ENCODE results near the gene TMEM131L.

TMEM131L gene

GRCh38 chr4:153472122-153473037 lies 6.2 kb downstream of the TMEM131L start:
- DNase-seq (ENCODE audit: low read depth, low spot score): no peak

DNA sequence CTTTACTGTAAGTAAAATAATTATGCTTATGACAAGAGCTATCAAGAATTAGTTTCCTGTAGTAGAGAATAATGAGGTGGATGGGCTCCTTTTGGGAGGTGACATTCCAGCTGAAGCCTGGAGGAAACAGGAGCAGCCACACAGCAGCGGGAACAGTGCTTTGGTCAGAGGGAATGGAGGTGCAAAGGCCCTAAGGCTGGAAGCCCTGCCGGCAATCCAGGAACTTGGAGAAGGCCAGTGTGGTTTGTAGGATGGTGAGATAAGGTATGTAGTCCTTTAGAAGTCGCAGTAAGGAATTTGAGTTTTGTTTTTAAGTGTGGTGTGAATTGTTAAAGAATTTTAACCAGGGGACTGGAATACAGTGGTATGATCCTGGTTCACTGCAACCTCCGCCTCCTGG lies 8.1 kb downstream of the TMEM131L start:
- DNase-seq (ENCODE audit: low read depth, low spot score): no peak

GRCh38 chr4:153476829-153477574 lies 10.8 kb downstream of the TMEM131L start:
- DNase-seq (ENCODE audit: low read depth, low spot score): no peak

GRCh38 chr4:153479101-153479500 lies 12.9 kb downstream of the TMEM131L start:
- DNase-seq (ENCODE audit: low read depth, low spot score): no peak

- DNase-seq (ENCODE audit: low read depth, low spot score): no peak
These were observed 14.5 kb downstream of the TMEM131L start for GRCh38 chr4:153480704-153481103.

GRCh38 chr4:153481478-153481877 lies 15.3 kb downstream of the TMEM131L start:
- no peak for DNase-seq (ENCODE audit: low read depth, low spot score)

DNA sequence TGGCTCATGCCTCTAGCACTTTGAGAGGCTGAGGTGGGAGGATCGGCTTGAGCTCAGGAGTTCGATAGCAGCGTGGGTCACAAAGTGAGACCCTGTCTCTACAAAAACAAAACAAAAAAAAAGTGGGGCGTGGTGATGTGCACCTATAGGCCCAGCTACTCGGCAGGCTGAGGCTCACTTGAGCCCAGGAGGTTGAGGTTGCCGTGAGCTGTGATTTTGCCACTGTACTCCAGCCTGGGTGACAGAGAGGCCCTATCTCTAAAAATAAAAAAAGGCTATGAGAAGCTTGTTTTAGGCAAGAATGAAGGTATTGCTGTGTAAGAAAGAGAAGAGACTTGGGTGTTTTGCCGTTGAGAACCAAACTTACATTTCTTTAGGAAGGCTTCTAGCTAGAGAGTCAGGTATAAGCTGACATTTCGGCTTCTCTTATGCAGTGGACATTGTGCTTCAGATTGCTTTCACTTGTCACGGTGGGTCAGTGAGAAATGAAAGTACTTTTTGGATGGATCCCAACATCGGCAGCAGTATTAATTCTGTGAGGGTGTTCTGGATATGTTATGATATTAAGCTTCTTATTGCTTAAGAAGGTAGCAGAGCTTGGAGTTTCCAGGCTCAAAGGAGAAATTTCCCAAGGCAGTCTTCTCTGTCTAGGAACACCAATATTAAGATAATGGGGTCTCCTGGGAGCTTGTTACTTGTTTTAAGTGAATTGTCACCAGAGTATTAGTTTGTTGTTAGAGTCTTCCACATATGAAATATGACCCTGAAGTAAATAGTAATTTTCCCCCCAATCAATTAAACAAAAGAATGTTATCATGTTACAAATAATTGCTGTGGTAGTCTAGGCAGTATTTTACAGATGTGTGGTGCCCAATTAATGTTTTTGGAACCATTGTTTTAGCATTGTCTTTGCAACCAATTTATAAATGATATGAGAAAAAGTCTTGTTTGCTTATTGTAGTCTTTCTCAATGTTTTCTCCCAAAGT lies 17.6 kb downstream of the TMEM131L start:
- no peak for DNase-seq (ENCODE audit: low read depth, low spot score)

DNA sequence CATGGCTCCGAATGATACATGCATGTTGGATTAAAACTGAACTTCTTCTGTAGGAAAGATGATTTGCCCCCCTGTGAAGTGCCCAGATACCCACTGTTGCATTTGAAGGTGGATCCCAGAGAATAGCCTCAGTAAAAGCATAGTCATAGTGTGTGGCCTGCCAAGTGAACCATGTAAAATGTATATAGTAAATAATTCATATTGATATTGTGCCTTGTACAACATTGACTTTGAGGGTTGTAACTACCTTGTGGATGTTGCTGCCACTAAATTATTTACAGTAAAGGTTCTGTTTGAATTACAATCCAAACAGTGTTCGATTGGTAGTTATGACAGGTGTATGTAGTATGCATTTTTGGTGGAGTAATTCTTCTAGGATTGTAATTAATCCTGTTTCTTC lies 19.2 kb downstream of the TMEM131L start:
- no peak for DNase-seq (ENCODE audit: low read depth, low spot score)

DNA sequence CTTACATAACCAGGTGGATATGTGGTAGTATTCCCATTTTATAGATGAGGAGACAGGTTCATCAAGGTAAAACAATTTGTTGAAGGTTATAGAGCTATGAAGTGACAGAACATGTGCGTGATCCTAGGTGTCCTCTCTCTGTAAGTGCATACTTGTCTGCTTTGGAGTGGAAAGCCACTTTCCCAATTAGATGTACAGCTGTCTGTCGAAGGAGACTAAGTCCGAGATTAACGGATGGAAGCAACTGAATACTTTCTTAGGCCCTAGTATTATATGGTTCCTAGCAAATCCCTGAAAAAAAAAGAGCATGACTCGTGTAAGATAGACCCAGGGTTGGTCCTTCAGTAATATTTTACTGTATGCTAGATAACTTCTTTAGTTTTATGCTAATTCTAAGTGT lies 19.7 kb downstream of the TMEM131L start:
- no peak for DNase-seq (ENCODE audit: low read depth, low spot score)

GRCh38 chr4:153486281-153487151 lies 20.4 kb downstream of the TMEM131L start:
- no peak for DNase-seq (ENCODE audit: low read depth, low spot score)

DNA sequence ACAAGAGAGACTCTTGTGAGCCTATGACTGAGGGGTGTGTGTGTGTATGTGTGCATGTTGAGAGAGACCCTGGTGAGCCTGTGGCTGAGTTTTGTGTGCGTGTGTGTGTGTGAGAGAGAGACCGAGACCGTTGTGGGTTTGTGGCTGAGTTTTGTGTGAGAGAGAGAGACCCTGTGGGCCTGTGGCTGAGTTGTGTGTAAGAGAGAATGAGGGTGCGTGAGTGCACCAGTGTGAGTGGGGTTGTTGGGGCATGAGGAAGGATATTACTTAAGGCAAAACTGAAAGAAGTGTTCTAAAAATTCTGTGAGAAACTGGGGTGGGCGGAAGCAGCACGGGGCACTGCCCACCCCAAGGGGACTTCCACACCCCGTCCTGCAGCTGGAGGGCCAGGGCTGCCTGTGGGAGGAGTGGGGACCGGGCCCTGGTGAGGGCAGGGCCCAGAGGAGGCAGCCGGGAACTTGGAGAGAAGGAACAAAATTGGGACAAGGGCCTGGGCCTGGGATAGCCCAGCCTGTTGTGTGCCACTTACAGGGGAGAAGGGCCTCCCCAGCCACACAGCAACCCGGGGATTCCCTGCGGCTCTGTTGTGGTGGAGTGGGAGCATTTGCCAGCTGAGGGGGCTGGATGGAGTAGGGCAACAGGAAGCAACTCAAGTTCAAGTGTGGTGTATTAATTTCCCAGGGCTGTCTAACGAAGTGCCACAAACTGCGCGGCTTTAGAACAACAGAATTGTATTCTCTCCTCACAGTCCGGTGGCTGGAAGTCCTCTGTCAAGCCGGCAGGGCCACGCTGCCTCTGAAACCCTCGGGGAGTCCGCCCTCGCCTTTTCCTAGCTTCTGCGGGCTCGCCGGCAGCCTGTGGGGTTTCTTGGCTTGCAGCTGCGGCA lies 22.1 kb downstream of the TMEM131L start:
- peak; percentile 63 for DNase-seq (ENCODE audit: low read depth, low spot score)

- no peak for DNase-seq (ENCODE audit: low read depth, low spot score)
These were observed 23.8 kb downstream of the TMEM131L start for GRCh38 chr4:153489856-153490558.

DNA sequence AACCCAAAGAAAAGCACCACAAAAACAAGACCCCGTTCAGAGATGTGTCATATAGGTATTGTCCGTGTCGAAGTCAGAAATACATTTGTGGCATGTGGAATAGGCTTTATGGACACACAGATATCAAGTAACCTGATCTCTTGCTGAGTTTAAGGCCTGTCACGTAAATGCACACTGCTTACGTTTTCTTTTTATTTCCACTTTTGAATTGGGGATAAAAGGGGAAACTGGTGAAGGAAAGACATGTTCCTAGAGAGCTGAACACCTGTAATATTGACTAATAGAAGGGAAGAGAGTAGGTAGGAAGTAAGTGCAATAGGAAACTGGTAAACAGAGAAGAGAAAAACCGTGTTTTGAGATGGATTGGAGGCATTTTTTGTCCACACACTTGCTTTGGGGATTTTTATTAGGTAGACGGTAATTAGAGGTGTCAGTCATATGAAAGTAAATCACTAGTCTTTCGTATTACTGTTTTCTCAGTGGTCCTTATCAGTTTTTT lies 24.9 kb downstream of the TMEM131L start:
- no peak for DNase-seq (ENCODE audit: low read depth, low spot score)

- no peak for DNase-seq (ENCODE audit: low read depth, low spot score)
These were observed 28.4 kb downstream of the TMEM131L start for GRCh38 chr4:153494562-153494961.

DNA sequence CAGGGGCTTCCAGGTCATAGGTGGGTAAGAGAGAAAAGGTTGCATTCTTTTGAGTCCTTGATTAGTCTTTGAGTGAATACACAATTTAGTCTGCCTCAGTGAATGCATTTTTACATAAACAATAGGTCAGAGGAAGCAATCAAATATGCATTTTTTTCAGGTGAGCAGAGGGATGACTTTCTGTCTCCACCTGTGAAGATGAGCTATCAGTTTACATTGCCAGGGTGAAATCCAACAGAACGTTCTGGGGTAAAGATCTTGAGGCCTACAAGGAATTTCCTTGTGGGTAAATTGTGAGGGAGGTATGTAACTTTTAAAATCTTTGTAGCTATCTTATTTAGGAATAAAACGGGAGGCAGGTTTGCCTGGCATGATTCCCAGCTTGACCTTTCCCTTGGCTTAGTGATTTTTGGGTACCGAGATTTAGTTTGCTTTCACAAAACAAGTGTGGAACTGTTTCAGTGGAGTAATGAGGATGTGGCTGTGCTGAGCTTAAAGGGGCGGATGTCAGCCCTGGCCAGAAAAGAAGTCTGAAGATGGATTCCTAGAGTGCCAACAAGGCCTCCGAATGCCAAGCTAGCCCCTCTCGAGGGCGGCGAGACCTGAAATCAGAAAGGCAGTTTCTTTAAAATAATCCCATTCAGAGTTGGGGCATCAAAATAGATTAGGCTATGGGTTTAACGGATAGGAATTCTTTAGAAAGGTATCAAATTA lies 29.5 kb downstream of the TMEM131L start:
- no peak for DNase-seq (ENCODE audit: low read depth, low spot score)

DNA sequence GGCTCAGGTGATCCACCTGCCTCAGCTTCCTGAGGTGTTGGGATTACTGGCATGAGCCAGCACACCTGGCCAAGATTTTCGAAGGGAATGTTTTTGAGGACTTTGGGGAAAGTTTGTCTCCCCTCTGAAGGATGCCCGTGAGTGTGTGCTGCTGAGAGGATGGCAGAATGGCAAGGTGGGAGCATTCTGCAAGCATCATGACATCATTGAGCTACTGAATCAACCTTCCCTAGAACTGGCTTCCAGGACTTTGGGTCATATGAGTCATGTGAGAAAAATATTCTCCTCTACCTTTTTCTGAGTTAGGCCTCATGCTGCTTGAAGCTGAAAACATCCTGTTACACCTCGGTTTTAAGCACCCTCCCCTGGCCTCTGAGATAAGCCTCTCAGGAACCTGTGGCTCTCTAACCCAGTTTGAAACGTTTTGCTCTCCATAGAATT lies 31.0 kb downstream of the TMEM131L start:
- DNase-seq (ENCODE audit: low read depth, low spot score): no peak

DNA sequence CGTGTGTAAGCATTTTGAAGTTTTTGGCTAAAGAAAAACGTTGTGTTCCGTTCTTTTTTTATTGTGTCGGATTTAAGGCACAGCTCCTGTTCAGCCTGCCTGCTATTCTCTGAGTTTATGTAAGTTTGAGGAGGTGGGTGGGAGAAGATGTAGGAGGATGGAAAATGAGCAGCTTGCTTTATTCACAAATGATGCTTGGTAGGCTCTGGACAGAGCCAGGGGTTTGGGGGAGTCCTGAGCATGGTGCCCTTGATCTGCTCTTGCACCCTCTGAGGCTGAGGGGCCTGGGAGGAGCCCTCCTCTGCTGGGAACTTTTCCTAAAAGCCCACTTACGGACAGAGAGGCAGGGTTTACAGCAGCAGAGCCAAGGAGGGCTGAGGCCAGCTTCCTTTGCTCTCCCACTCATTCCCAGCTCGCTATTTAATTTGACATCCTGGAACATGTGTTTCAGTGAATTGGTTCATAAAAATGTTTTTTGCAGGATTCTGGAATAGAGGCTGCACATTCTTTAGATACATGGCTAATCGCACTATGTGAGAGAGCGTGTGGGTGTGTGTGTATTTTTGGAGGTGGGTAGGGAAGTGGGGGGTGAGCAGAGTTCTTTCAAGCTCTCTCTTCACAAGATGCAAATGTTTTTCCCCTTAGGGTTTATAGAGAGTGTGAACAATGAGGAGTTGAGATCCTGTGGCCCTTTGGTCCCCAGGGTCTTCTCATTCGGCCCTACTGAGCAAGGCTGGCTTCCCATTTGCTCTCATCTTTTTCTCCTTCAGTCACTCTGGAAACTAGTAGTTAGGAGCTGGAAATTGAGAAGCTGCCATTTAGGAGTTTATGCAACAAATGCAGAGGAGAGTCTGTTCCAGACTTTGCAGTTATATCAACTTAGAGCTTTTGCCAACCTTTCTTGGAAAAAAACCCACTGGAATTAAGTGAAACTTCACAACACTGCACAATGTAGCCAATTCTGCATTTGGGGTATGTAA lies 32.1 kb downstream of the TMEM131L start:
- DNase-seq (ENCODE audit: low read depth, low spot score): no peak

Measured in activated naive CD8-positive, alpha-beta T cell treated with anti-CD3 and anti-CD28 coated beads, Interleukin-2, amount 50 U/mL, for 16 hours (primary cell).